HCT116 (cell line): ENCODE measurements around the gene CD164.

Experiments
- ATF3 ChIP-seq: IDR thresholded peaks from 2 replicates; pipeline ENCODE4 v1.6.1; 2012
- CEBPB ChIP-seq: IDR thresholded peaks from 2 replicates; pipeline ENCODE4 v1.6.1; 2012; ENCODE audit warnings: low read depth

DNA sequence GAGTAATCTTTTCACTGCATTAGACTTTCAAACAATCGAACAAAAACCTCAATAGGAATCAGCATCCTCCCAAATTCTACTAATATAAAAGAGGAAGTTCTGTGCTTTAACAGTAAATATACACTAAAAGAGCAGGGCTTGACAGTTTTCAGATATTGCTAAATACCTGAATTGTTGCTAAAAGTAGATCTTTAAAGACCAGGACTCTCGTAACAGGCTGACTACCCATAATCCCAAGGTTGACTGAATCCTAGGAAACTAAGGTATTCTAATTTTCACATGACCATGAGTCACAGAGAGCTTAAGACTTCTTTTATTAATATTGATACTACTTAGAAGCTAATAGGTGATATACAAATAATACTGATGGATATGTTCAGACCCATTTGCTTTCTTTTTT is 10.1 kb downstream of the CD164 start:
- TF ChIP-seq CEBPB (no peak), ATF3 (no peak)
